HG03025 (cell line): ENCODE results near the gene GGTLC1.
"Not testable (repeated sequence)": the region's sequence is repeated elsewhere in the genome, so short reads cannot be mapped to it uniquely, and the experiment has no call there.

Source experiments
- ATAC-seq: cut with Tn5 transposase; IDR thresholded peaks from one replicate; pipeline ENCODE4 v1.9.1; 2021; ENCODE audit warnings: mild to moderate bottlenecking, moderate library complexity; ENCODE audit not compliant: unreplicated experiment, low FRiP score

GGTLC1 gene

GRCh38 chr20:23995291-23995690 lies 6.7 kb upstream of the GGTLC1 start:
- ATAC-seq, result not testable (repeated sequence)

GRCh38 chr20:23994001-23994633 lies 5.5 kb upstream of the GGTLC1 start:
- not testable (repeated sequence) for ATAC-seq

DNA sequence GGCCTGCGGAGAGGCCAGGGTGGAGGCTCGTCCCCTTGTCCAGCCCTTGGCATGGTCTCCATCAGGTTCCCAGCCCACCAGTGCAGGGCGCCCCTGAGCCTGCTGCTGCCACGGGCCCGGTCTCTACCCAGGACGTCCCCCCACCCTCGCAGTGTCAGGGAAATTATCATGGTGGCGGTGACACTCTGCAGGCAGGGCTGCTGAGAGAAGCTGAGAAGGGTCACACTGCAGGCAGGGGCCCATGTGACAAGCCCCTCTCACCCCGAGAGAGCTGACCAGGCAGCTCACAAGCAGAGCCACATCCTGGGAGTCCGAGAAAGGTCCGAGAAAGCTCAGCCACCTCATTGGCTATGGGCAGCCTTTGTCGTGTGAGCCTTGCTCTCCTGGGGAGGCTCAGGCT lies 4.9 kb upstream of the GGTLC1 start:
- not testable (repeated sequence) for ATAC-seq

DNA sequence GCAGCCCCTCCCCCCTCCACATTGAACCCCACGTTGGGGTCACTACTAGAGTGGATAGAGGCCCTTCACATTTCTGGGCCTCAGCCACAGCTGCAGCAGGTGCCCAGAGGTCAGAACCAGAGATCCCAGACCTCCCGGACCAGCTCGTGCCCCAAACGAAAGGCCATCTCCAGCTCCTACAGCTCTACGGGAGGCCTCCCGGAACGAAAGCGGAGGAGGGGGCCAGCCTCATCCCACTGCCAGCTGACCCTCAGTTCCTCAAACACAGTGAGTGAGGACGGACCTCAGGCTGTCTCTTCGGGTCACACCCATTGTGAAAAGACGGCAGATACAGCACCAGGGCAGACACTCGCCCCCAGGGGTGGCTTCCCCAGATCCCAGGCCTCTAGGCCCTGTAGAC lies 1.7 kb upstream of the GGTLC1 start:
- not testable (repeated sequence) for ATAC-seq

- ATAC-seq, result not testable (repeated sequence)
Observed at GRCh38 chr20:23988966-23989365, 387 bp upstream of the GGTLC1 start.

DNA sequence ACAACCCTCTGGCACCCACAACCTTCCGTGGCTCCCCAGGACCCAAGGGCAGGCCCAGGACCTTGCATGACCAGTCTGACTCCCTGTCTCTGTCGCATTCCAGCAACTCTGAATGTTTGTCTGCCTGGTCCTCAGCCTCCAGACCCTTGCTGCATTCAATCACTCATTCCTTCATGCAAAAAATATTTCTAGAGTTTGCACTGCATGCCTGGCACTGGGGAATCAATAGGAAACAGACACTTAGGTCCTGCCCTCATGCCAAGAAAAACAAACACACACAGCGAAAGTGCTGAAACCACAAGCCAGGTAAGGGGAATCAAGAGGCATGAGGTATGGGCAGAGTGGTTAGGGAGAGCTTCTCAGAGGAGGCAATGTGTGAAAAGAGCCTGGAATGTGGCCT lies 1.9 kb downstream of the GGTLC1 start:
- ATAC-seq, result not testable (repeated sequence)

DNA sequence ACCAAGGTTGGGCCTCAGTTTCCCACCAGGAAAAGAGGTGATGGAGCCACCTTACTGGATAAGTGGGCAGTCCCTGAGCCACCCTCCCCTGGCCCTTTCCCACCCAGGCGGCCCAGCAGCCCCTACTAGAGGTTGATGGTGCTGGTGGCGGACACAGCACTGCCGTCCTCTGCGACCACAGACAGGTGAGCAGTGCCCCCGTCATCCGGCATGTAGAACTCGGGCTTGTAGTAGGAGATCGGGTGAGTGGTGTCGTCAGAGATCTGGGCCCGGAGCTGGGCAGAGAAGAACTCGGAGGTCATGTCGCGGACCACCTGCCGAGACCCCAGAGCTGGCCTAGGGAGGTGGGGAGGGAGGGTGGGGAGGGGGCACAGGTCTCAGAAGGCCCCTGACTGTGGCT lies 2.3 kb downstream of the GGTLC1 start:
- ATAC-seq, result not testable (repeated sequence)

DNA sequence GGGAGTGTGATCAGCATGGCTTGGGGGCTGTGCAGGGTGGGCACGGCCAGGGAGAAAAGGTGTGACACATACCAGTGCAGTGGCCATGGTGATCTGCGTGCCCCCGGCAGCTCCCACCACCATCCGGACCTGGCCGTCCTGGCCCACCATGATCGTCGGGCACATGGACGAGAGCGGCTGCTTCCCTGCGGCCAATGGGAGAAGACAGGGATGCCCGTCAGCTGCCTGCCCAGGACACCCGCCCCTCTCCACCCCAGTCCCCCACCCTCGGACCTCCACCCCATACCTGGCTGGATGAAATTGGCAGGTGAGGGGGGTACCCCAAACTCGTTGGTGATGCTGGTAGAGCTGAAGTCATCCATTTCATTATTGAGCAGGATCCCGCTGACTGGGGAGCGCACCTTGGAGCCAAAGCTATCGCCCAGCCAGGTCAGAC lies 2.8 kb downstream of the GGTLC1 start:
- not testable (repeated sequence) for ATAC-seq

- ATAC-seq, result not testable (repeated sequence)
Observed at GRCh38 chr20:23985066-23985789, 3.4 kb downstream of the GGTLC1 start.

- ATAC-seq, result not testable (repeated sequence)
Observed at GRCh38 chr20:23984476-23985023, 4.0 kb downstream of the GGTLC1 start.

GRCh38 chr20:23982112-23983018 lies 6.2 kb downstream of the GGTLC1 start:
- ATAC-seq, result not testable (repeated sequence)

GRCh38 chr20:23981526-23981925 lies 7.1 kb downstream of the GGTLC1 start:
- ATAC-seq, result not testable (repeated sequence)

- ATAC-seq, result not testable (repeated sequence)
Observed at GRCh38 chr20:23981014-23981413, 7.6 kb downstream of the GGTLC1 start.

- not testable (repeated sequence) for ATAC-seq
Observed at GRCh38 chr20:23979899-23980811, 8.4 kb downstream of the GGTLC1 start.

GRCh38 chr20:23979380-23979779 lies 9.2 kb downstream of the GGTLC1 start:
- not testable (repeated sequence) for ATAC-seq

DNA sequence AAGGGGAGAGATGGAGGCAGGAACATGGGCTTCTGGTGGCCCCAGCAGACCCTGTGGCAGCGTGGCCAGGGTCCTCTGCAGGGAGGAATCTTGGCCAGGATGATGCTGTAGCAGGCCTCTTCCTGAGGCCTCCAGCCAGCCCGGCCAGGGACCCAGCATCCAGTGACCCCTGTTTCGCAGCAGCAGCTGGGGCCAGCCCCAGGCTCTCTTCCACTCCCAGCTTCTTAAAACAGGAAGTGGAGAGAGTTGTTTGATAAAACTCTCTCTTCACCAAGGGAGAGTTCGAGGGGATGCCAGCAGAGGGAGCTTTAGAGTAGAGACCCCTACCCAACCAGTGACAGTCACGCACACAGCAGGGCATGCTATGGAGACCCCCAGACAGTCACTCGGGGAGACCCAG lies 10.1 kb downstream of the GGTLC1 start:
- ATAC-seq, result not testable (repeated sequence)

DNA sequence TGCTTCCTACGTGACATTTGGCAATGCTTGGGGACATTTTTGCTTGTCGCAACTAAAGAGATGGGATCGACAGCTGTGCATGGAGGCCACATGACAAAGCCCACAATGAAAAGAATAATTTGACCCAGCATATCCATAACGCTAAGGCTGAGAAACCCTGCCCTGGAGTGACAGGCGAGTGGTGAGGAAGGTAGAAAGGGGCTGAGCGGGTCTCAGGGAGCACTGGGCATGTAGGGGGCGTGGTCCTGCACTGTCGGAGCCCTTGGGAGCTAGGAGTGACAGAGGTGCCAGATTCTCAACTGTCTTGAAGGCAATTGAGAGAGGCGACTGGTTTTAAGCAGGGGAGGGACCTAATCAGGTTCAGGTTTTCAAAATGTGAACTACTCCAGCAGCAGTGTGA lies 13.6 kb downstream of the GGTLC1 start:
- ATAC-seq, result no peak

- ATAC-seq, result no peak
Observed at GRCh38 chr20:23971310-23971709, 17.3 kb downstream of the GGTLC1 start.

DNA sequence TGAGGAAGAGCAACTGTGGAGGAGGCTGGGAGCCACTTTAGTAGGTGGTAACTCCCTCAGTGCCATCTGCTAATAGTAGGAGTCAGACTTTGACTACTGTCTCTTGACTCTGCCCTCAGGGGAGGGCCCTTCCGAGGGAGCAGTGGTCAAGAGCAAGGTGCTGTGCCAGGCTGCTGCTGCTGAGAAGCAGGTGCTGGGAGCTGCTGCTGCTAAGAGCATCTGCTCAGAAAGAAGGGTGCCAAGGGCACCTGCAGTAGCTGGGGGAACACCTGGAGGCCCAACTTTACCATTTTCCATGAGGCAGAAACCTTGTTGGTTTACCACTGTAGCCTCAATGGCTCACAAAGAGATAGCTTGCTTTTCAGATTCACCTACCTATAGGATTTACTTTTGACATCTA lies 18.5 kb downstream of the GGTLC1 start:
- no peak for ATAC-seq

GRCh38 chr20:23967616-23967979 lies 21.0 kb downstream of the GGTLC1 start:
- no peak for ATAC-seq
